ENCODE measurements around the gene UPK1A. TPM values are rescaled to one million over a fixed set of nuclear protein-coding genes. Genes with fewer than 3 reads are reported as not detected.
A peak's percentile ranks its signal among the peaks of the same experiment; 100 is the strongest.
"Not testable (repeated sequence)": the region's sequence is repeated elsewhere in the genome, so short reads cannot be mapped to it uniquely, and the experiment has no call there.

Gene UPK1A
- total RNA-seq, 1 donor from 2014 or later, result not detected

- DNase-seq, result peak; percentile 33
- Histone ChIP-seq H3K4me3 (peak overlapping the region; percentile 57), H3K4me1 (peaks cover 6% of the 10 kb centered on the region), H3K36me3 (no peaks in the 10 kb centered on the region), H3K27ac (replicated peaks) (no peak overlapping the region), H3K9me3 (replicated peaks) (no peaks in the 10 kb centered on the region), H3K27me3 (ENCODE audit: low read depth) (peaks cover 66% of the 10 kb centered on the region)
- intact Hi-C loops (cut with micrococcal nuclease), result no loop called here
- no peak for TF ChIP-seq CTCF (IDR thresholded peaks at IDR 0.05; ENCODE audit: borderline replicate concordance)
These were observed 6.9 kb downstream of the UPK1A start for GRCh38 chr19:35673121-35673804.

GRCh38 chr19:35675589-35676140, 9.3 kb downstream of the UPK1A start:
- no peak for DNase-seq
- intact Hi-C loops (cut with micrococcal nuclease), result no loop called here
- Histone ChIP-seq H3K9me3 (replicated peaks) (no peaks in the 10 kb centered on the region), H3K27me3 (ENCODE audit: low read depth) (peaks cover 62% of the 10 kb centered on the region), H3K4me1 (peaks cover 6% of the 10 kb centered on the region), H3K36me3 (no peaks in the 10 kb centered on the region), H3K4me3 (no peak overlapping the region), H3K27ac (replicated peaks) (no peak overlapping the region)
- no peak for TF ChIP-seq CTCF (IDR thresholded peaks at IDR 0.05; ENCODE audit: borderline replicate concordance)

- no peak overlapping the region for H3K27ac ChIP-seq (replicated peaks)
- H3K9me3 ChIP-seq (replicated peaks), result no peaks in the 10 kb centered on the region
- intact Hi-C loops (cut with micrococcal nuclease), result no loop called here
- DNase-seq, result no peak
- no peaks in the 10 kb centered on the region for H3K36me3 ChIP-seq
- H3K27me3 ChIP-seq (ENCODE audit: low read depth), result peaks cover 20% of the 10 kb centered on the region
- no peak for TF ChIP-seq CTCF (IDR thresholded peaks at IDR 0.05; ENCODE audit: borderline replicate concordance)
- no peaks in the 10 kb centered on the region for H3K4me1 ChIP-seq
- H3K4me3 ChIP-seq, result no peak overlapping the region
These were observed 23.5 kb downstream of the UPK1A start for GRCh38 chr19:35689836-35690235.

GRCh38 chr19:35691106-35691505, 24.8 kb downstream of the UPK1A start:
- H3K36me3 ChIP-seq; H3K9me3 ChIP-seq (replicated peaks); H3K27ac ChIP-seq (replicated peaks); DNase-seq; intact Hi-C loops (cut with micrococcal nuclease); H3K4me1 ChIP-seq; H3K4me3 ChIP-seq: not testable (repeated sequence)
- H3K27me3 ChIP-seq (ENCODE audit: low read depth), result peaks cover 18% of the 10 kb centered on the region

GRCh38 chr19:35692010-35692409, 25.7 kb downstream of the UPK1A start:
- Histone ChIP-seq H3K36me3 (no peaks in the 10 kb centered on the region), H3K27me3 (ENCODE audit: low read depth) (peaks cover 13% of the 10 kb centered on the region), H3K9me3 (replicated peaks) (no peaks in the 10 kb centered on the region), H3K4me3 (no peak overlapping the region), H3K4me1 (no peaks in the 10 kb centered on the region), H3K27ac (replicated peaks) (no peak overlapping the region)
- intact Hi-C loops (cut with micrococcal nuclease), result no loop called here
- no peak for DNase-seq
- TF ChIP-seq CTCF (IDR thresholded peaks at IDR 0.05; ENCODE audit: borderline replicate concordance), result no peak

- intact Hi-C loops (cut with micrococcal nuclease), result no loop called here
- TF ChIP-seq CTCF (IDR thresholded peaks at IDR 0.05; ENCODE audit: borderline replicate concordance), result no peak
- H3K36me3 ChIP-seq, result no peaks in the 10 kb centered on the region
These were observed 27.1 kb downstream of the UPK1A start for GRCh38 chr19:35693422-35693821.

More at GRCh38 chr19:35693422-35693821, 27.1 kb downstream of the UPK1A start:
- DNase-seq, result no peak
- Histone ChIP-seq H3K27me3 (ENCODE audit: low read depth) (peaks cover 9% of the 10 kb centered on the region), H3K27ac (replicated peaks) (no peak overlapping the region), H3K9me3 (replicated peaks) (no peaks in the 10 kb centered on the region), H3K4me1 (no peaks in the 10 kb centered on the region), H3K4me3 (no peak overlapping the region)
